GM12874 (cell line): Measurements from ENCODE around the gene BICDL1.

Experiments used
- CTCF ChIP-seq: IDR thresholded peaks from 2 replicates; pipeline ENCODE4 v1.5.1; 2011; ENCODE audit warnings: low read depth, mild to moderate bottlenecking, control low read depth, low read length, moderate library complexity; ENCODE audit not compliant: insufficient read depth

The BICDL1 gene, protein sequence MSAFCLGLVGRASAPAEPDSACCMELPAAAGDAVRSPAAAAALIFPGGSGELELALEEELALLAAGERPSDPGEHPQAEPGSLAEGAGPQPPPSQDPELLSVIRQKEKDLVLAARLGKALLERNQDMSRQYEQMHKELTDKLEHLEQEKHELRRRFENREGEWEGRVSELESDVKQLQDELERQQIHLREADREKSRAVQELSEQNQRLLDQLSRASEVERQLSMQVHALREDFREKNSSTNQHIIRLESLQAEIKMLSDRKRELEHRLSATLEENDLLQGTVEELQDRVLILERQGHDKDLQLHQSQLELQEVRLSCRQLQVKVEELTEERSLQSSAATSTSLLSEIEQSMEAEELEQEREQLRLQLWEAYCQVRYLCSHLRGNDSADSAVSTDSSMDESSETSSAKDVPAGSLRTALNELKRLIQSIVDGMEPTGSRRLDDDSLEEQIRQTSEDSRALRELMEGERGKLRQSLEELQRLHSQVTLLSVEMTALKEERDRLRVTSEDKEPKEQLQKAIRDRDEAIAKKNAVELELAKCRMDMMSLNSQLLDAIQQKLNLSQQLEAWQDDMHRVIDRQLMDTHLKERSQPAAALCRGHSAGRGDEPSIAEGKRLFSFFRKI

GRCh38 chr12:119988472-119989360, at the start of gene BICDL1:
TSS of gene BICDL1 (plus strand) at chr12:119989236. CDS start at chr12:119989869, 633 bp downstream.
- TF ChIP-seq CTCF: no peak

GRCh38 chr12:119940897-119941296, 48.1 kb upstream of the BICDL1 start:
- no peak for TF ChIP-seq CTCF

GRCh38 chr12:119942386-119942785, 46.6 kb upstream of the BICDL1 start:
- no peak for TF ChIP-seq CTCF

GRCh38 chr12:119946213-119946612, 42.8 kb upstream of the BICDL1 start:
- TF ChIP-seq CTCF: no peak

- no peak for TF ChIP-seq CTCF
These were observed 39.9 kb upstream of the BICDL1 start for GRCh38 chr12:119949145-119949544.

DNA sequence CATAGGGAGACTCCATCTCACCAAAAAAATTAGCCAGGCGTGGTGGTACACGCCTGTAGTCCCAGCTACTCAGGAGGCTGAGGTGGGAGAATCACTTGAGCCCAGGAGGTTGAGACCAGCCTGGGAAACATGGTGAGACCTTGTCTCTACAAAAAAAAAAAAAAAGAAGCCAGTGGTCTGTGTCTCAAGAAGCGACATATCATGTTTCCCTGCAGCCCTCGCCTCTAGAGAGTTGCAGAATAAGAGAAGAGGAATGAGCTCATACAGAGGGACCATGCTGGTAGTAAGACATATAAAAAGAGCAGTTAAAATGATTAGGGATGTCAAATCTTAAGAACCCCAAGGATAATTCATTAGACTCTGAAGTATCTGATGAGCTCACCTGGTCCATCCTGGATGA, 39.4 kb upstream of the BICDL1 start:
- no peak for TF ChIP-seq CTCF

DNA sequence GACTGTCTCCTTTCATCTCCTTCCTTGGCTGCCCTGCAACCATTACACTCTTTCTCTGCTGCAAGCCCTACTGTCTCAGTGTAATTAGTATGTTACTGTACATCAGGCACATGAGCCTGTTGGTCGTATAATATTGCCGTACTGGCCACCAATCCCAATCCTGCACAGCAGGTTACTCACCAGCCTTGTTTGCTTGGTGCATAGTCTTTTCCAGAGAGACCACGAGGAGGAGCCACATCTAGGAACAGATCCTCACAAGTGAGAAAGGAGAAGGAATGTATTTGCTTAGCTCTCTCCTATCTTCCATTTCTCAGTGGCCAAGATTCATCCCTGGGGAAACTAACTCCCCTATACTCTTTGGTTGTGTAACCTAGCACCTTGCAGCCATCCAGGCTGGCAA, 33.0 kb upstream of the BICDL1 start:
- TF ChIP-seq CTCF: no peak
